CD4-positive, alpha-beta T cell (primary cell): ENCODE measurements around the gene EPB41L5. TPM values are rescaled to one million over a fixed set of nuclear protein-coding genes. Genes with fewer than 3 reads are reported as not detected.

ENCODE experiments used
- ATAC-seq: fragments of 200-7000 bp; cut with Tn5 transposase; one replicate; pipeline ENCODE4 v1.10.0; 2022; ENCODE audit warnings: mild to moderate bottlenecking; ENCODE audit not compliant: poor library complexity
- CTCF ChIA-PET: fragments of 350-600 bp; sonication (Branson Sonifier 250); formaldehyde crosslinking; loops from one replicate; lab custom pipeline; 2021; ENCODE audit warnings: antibody characterized with exemption, inconsistent platforms; lab: Charles Lee
- POLR2A ChIA-PET: fragments of 350-600 bp; sonication (Branson Sonifier 250); formaldehyde crosslinking; loops from one replicate; lab custom pipeline; 2021; ENCODE audit warnings: antibody characterized with exemption, inconsistent platforms; lab: Charles Lee
- DNase-seq, 14 experiments: peaks; one replicate each; pipeline ENCODE4 v3.0.0-alpha.2; 2013 to 2020; ENCODE audit warnings: mixed read lengths in 2 of 14
- H3K27ac ChIP-seq, 2 donors: one replicate each; pipeline versions ENCODE4 v1.5.1 to v1.7.0; 2013; ENCODE audit warnings: low read length in 2 of 2, low read depth in 1 of 2, mild to moderate bottlenecking in 1 of 2
- H3K27me3 ChIP-seq, 2 experiments: 1 replicate in 1 of 2; 2 replicates in 1 of 2; pipeline versions ENCODE4 v1.6.1 to v1.7.0; 2013; ENCODE audit warnings: low read length in 2 of 2, control low read depth in 1 of 2, mild to moderate bottlenecking in 1 of 2, moderate library complexity in 1 of 2; ENCODE audit not compliant: insufficient read depth in 2 of 2, control insufficient read depth in 1 of 2
- H3K36me3 ChIP-seq: one replicate; pipeline ENCODE4 v1.6.1; 2013; ENCODE audit warnings: low read length, control low read depth; ENCODE audit not compliant: insufficient read depth
- H3K4me1 ChIP-seq: one replicate; pipeline ENCODE4 v1.6.1; 2013; ENCODE audit warnings: low read length, control low read depth; ENCODE audit not compliant: insufficient read depth
- H3K4me3 ChIP-seq: one replicate; pipeline ENCODE4 v1.5.1; 2013; ENCODE audit warnings: mild to moderate bottlenecking, low read length, moderate library complexity
- H3K9me3 ChIP-seq, 2 experiments: 1 replicate in 1 of 2; 2 replicates in 1 of 2; pipeline versions ENCODE4 v1.6.1 to v1.7.0; 2013; ENCODE audit warnings: low read length in 2 of 2, mild to moderate bottlenecking in 2 of 2, control low read depth in 1 of 2, moderate library complexity in 1 of 2; ENCODE audit not compliant: control insufficient read depth in 1 of 2, insufficient read depth in 1 of 2
- H3K27ac Mint-ChIP-seq: one replicate; pipeline ENCODE4 v1.8.0; 2020; ENCODE audit warnings: mixed read lengths
- H3K27me3 Mint-ChIP-seq: one replicate; pipeline ENCODE4 v1.8.0; 2021; ENCODE audit warnings: mixed read lengths
- H3K36me3 Mint-ChIP-seq: one replicate; pipeline ENCODE4 v1.8.0; 2021; ENCODE audit warnings: low read depth, mixed read lengths
- H3K4me1 Mint-ChIP-seq: one replicate; pipeline ENCODE4 v1.8.0; 2021; ENCODE audit warnings: low read depth, mixed read lengths
- H3K4me3 Mint-ChIP-seq: one replicate; pipeline ENCODE4 v1.8.0; 2020; ENCODE audit warnings: mild to moderate bottlenecking, mixed read lengths
- H3K9me3 Mint-ChIP-seq: one replicate; pipeline ENCODE4 v1.8.0; 2020; ENCODE audit warnings: mixed read lengths
- CTCF ChIP-seq: fragments of 200-600 bp; IDR thresholded peaks from one replicate; pipeline ENCODE4 v1.8.0; 2022; ENCODE audit warnings: antibody characterized with exemption, mild to moderate bottlenecking
- intact Hi-C, 2 experiments: fragments of 100-400 bp; cut with DNase I in 1 of 2; cut with micrococcal nuclease in 1 of 2; formaldehyde crosslinking; loops; one replicate each; pipeline versions ENCODE4 v1.15.1 to v1.9.0; 2023 to 2025; cut with DNase I, micrococcal nuclease
- total RNA-seq, 174 experiments: library from RNA in 2 of 174; stranded (reverse) in 2 of 174; gene quantifications; one replicate each; pipeline ENCODE4 v1.2.3 and lab custom pipeline; 2021 to 2026

The EPB41L5 gene
- total RNA-seq, 2 experiments from 2014 or later: 4.6 to 5.1 TPM

GRCh38 chr2:120226316-120226715 lies 213.4 kb downstream of the EPB41L5 start:
- Histone ChIP-seq H3K4me1 (peaks cover 55% of the 10 kb centered on the region), H3K36me3 (no peaks in the 10 kb centered on the region), H3K9me3 (peaks cover 0 to 8% of the 10 kb centered on the region in 2 experiments), H3K27ac (no peak overlapping the region), H3K4me3 (no peak overlapping the region), H3K27me3 (no peaks in the 10 kb centered on the region)
- Mint-ChIP-seq H3K4me3 (peak overlapping the region; percentile 62), H3K36me3 (peaks cover 11% of the 10 kb centered on the region), H3K27me3 (no peaks in the 10 kb centered on the region), H3K9me3 (no peaks in the 10 kb centered on the region), H3K27ac (peak overlapping the region; percentile 75), H3K4me1 (peaks cover 70% of the 10 kb centered on the region)
- intact Hi-C loops: loop anchor here in 1 of 2 experiments (5.0 kb wide), 1 partner anchor 86 kb away; no protein-coding TSS in a partner anchor
- TF ChIP-seq CTCF: no peak
- ATAC-seq (no peak), DNase-seq (peak in 1 of 14 experiments; percentile 29)
- POLR2A ChIA-PET: no interaction called here
- CTCF ChIA-PET: no interaction called here

- H3K36me3 ChIP-seq: no peaks in the 10 kb centered on the region
- TF ChIP-seq CTCF: no peak
- Mint-ChIP-seq H3K9me3 (no peaks in the 10 kb centered on the region), H3K27me3 (no peaks in the 10 kb centered on the region), H3K4me1 (peaks cover 70% of the 10 kb centered on the region), H3K4me3 (peak overlapping the region; percentile 51), H3K27ac (peak overlapping the region; percentile 75), H3K36me3 (peaks cover 7% of the 10 kb centered on the region)
- ChIA-PET POLR2A (interaction anchor here (1.4 to 1.5 kb wide), 2 partner anchors 25 to 51 kb away, joined by 5 to 6 read pairs; partner anchors contain the start of gene RALB), CTCF (interaction anchor here (0.6 to 1.0 kb wide), 2 partner anchors 12 to 86 kb away, joined by 3 to 4 read pairs; no protein-coding TSS in a partner anchor)
- intact Hi-C loops: loop anchor here in 1 of 2 experiments (5.0 kb wide), 1 partner anchor 85 kb away; no protein-coding TSS in a partner anchor
- peak overlapping the region in 1 of 2 donors; percentile 11 for H3K27ac ChIP-seq
- no peak overlapping the region for H3K4me3 ChIP-seq
- H3K9me3 ChIP-seq: peaks cover 0 to 5% of the 10 kb centered on the region in 2 experiments
- no peaks in the 10 kb centered on the region for H3K27me3 ChIP-seq
- no peak for ATAC-seq
- DNase-seq: peak in 1 of 14 experiments; percentile 32
- H3K4me1 ChIP-seq: peaks cover 53% of the 10 kb centered on the region
Observed at GRCh38 chr2:120227111-120227991, 214.5 kb downstream of the EPB41L5 start.

GRCh38 chr2:120228503-120228902 lies 215.6 kb downstream of the EPB41L5 start:
- H3K4me1 ChIP-seq: peaks cover 57% of the 10 kb centered on the region
- H3K9me3 ChIP-seq: no peaks in the 10 kb centered on the region
- no peak for TF ChIP-seq CTCF
- H3K27ac Mint-ChIP-seq: peak overlapping the region; percentile 77
- H3K4me3 Mint-ChIP-seq: peak overlapping the region; percentile 16
- ATAC-seq: no peak
- no peaks in the 10 kb centered on the region for H3K9me3 Mint-ChIP-seq
- ChIA-PET POLR2A (interaction anchor here (1.4 to 1.5 kb wide), 2 partner anchors 24 to 52 kb away, joined by 5 to 6 read pairs; partner anchors contain the start of gene RALB), CTCF (no interaction called here)
- intact Hi-C loops: loop anchor here (2.0 to 5.0 kb wide), 2 partner anchors 84 kb away; no protein-coding TSS in a partner anchor
- H3K36me3 Mint-ChIP-seq: peaks cover 9% of the 10 kb centered on the region
- peak in 2 of 14 experiments; percentile 22 to 32 for DNase-seq
- H3K27ac ChIP-seq: no peak overlapping the region
- H3K36me3 ChIP-seq: no peaks in the 10 kb centered on the region
- no peak overlapping the region for H3K4me3 ChIP-seq
- no peaks in the 10 kb centered on the region for H3K27me3 ChIP-seq
- H3K27me3 Mint-ChIP-seq: no peaks in the 10 kb centered on the region
- H3K4me1 Mint-ChIP-seq: peaks cover 80% of the 10 kb centered on the region

Other genes starting within 250 kb of the EPB41L5 start
- gene TMEM185B, start 210.3 kb downstream of the EPB41L5 start, total RNA-seq: 10 to 100 TPM; 17.7 to 19.0 TPM
- gene RALB, start 239.8 kb downstream of the EPB41L5 start, total RNA-seq: 1 to 10 TPM; 3.1 to 3.6 TPM